Upper lobe of left lung (tissue), 4 donors: ENCODE measurements around the gene CLDN6.

Experiments used
- EP300 ChIP-seq, 4 donors: sonication (generic); formaldehyde crosslinking; IDR thresholded peaks; one replicate each; pipeline ENCODE4 v1.5.1; 2017; ENCODE audit warnings: antibody characterized with exemption in 4 of 4, control low read depth in 2 of 4
- POLR2A ChIP-seq, 4 donors: fragments of 450-650 bp; IDR thresholded peaks; one replicate each; pipeline ENCODE4 v1.5.1; 2016 to 2017; ENCODE audit warnings: antibody characterized with exemption in 4 of 4, mild to moderate bottlenecking in 2 of 4
- POLR2AphosphoS5 ChIP-seq, 2 donors: sonication (generic); formaldehyde crosslinking; IDR thresholded peaks; one replicate each; pipeline ENCODE4 v1.5.1; 2017; ENCODE audit warnings: antibody characterized with exemption in 2 of 2
- TF ChIP-seq, protein P1 (sequence below), 6 experiments: fragments of 450-650 bp in 4 of 6; fragments of 200-600 bp in 2 of 6; sonication (generic) in 2 of 6; IDR thresholded peaks; one replicate each; pipeline ENCODE4 v1.5.1; 2016 to 2019; ENCODE audit warnings: antibody characterized with exemption in 6 of 6

DNA sequence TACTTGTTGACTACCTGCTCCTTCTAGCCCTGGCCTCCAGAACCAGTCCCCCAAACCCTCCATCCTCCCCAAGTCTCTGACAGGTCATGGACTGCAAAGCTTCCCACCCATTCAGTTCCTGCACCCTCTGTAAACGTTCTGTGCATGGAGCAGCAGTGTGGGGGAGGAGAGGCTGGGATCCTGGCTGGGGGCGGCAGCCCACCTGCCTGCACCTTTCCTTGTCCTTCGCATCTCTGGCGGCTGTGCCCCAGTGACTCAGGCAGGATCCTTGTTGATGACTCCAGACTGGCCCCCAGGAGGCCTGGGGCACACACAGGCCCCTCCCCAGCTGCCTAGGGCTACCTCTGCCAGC, 36.1 kb downstream of the CLDN6 start:
- TF ChIP-seq, protein P1, sequence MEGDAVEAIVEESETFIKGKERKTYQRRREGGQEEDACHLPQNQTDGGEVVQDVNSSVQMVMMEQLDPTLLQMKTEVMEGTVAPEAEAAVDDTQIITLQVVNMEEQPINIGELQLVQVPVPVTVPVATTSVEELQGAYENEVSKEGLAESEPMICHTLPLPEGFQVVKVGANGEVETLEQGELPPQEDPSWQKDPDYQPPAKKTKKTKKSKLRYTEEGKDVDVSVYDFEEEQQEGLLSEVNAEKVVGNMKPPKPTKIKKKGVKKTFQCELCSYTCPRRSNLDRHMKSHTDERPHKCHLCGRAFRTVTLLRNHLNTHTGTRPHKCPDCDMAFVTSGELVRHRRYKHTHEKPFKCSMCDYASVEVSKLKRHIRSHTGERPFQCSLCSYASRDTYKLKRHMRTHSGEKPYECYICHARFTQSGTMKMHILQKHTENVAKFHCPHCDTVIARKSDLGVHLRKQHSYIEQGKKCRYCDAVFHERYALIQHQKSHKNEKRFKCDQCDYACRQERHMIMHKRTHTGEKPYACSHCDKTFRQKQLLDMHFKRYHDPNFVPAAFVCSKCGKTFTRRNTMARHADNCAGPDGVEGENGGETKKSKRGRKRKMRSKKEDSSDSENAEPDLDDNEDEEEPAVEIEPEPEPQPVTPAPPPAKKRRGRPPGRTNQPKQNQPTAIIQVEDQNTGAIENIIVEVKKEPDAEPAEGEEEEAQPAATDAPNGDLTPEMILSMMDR (IDR thresholded peaks at IDR 0.05), result no peak
- TF ChIP-seq EP300 (IDR thresholded peaks at IDR 0.05), result no peak
- TF ChIP-seq POLR2A (IDR thresholded peaks at IDR 0.05), result no peak
- no peak for TF ChIP-seq POLR2AphosphoS5 (IDR thresholded peaks at IDR 0.05)
